Gastroesophageal sphincter (tissue), 3 donors: Measurements from ENCODE around the gene SPOCD1.

Source experiments
- POLR2A ChIP-seq, 2 donors: fragments of 450-650 bp; IDR thresholded peaks; one replicate each; pipeline ENCODE4 v1.6.1; 2017; ENCODE audit warnings: antibody characterized with exemption in 2 of 2, mild to moderate bottlenecking in 2 of 2, moderate library complexity in 1 of 2
- POLR2AphosphoS5 ChIP-seq: sonication (generic); formaldehyde crosslinking; IDR thresholded peaks from one replicate; pipeline ENCODE4 v1.6.1; 2017; ENCODE audit warnings: antibody characterized with exemption
- TF ChIP-seq, protein P1 (sequence below), 4 experiments: fragments of 200-600 bp in 2 of 4; fragments of 450-650 bp in 2 of 4; sonication (generic) in 1 of 4; IDR thresholded peaks; one replicate each; pipeline ENCODE4 v1.5.1; 2017 to 2019; ENCODE audit warnings: antibody characterized with exemption in 4 of 4, mild to moderate bottlenecking in 2 of 4, moderate library complexity in 2 of 4

DNA sequence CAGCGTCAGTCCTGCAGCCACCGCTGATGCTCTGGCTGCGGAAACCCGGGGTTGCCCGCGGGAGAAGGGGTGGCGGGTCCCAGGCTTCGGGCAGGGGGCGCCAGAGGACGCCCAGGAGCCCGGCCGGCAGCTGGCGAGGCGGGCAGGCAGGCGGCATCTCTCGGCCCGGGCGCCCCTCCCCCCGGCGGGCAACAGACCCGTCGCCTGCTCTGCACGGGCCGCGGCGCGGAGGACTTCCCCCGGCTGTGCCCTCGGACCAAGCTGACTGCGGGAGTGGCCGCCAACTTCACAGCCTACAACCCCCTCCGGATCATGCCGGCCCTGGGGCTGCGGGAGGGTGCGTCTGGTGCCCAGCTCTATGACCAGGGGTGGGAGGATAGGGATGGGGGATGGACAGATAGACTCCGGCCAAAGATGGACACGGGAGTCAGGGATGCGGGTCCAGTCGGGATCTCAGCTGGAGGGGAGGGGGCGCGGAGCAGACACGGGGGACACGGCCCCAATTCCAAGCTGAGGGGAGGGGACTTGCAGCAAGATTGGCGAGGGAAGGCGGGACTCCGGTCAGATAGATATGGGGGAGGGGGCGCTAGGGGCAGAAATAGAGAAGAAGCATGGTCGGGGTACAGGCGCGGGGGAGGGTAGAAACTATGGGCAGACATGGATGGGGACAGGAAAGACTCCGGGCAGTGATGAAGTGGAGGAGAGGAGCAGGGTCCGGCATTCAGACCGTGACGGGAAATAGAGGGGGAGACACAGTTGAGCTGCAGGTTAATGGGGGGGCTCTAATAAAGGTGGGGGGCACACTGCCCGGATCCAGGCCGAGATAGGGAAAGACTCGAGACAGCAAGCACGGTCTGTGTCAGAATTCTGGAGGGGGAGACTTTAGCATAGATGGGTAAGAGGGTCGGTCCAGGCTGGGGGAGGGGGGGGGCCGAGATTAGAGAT, 52.8 kb downstream of the SPOCD1 start:
- TF ChIP-seq, protein P1, sequence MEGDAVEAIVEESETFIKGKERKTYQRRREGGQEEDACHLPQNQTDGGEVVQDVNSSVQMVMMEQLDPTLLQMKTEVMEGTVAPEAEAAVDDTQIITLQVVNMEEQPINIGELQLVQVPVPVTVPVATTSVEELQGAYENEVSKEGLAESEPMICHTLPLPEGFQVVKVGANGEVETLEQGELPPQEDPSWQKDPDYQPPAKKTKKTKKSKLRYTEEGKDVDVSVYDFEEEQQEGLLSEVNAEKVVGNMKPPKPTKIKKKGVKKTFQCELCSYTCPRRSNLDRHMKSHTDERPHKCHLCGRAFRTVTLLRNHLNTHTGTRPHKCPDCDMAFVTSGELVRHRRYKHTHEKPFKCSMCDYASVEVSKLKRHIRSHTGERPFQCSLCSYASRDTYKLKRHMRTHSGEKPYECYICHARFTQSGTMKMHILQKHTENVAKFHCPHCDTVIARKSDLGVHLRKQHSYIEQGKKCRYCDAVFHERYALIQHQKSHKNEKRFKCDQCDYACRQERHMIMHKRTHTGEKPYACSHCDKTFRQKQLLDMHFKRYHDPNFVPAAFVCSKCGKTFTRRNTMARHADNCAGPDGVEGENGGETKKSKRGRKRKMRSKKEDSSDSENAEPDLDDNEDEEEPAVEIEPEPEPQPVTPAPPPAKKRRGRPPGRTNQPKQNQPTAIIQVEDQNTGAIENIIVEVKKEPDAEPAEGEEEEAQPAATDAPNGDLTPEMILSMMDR (IDR thresholded peaks at IDR 0.05), result peak in 3 of 4 experiments; percentile 62 to 85 (median 63)
- TF ChIP-seq POLR2AphosphoS5, result no peak
- TF ChIP-seq POLR2A (IDR thresholded peaks at IDR 0.05), result no peak
